SH-SY5Y (cell line): ENCODE results near the gene FMNL3.

Experiments
- GATA2 ChIP-seq: IDR thresholded peaks from 2 replicates; pipeline ENCODE4 v1.6.1; 2011; ENCODE audit warnings: mild to moderate bottlenecking, low read depth, low read length
- GATA3 ChIP-seq: IDR thresholded peaks from 2 replicates; pipeline ENCODE4 v1.6.1; 2011; ENCODE audit warnings: low read depth, mild to moderate bottlenecking, low read length, moderate library complexity

DNA sequence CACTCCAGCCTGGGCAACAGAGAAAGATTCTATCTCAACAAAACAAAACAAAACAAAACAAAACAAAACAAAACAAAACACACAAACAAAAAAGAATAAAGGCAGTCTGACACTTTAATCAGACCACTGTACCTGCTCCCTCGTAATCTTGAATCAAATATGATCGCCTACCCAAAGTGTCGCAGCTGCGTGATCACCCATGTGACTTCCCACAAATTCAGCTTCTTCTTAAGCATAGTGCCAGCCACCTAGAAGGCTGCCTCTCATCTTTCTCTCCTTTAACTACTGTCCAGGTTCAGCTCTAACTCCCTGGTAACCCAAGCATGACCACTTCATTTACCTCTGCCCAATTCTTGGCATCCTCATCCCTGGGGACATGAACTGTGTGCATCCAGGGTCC is 37.4 kb downstream of the FMNL3 start:
- TF ChIP-seq GATA2 (no peak), GATA3 (no peak)
